GM18520 (cell line): ENCODE data around the gene STMN3.
"Not testable (repeated sequence)": the region's sequence is repeated elsewhere in the genome, so short reads cannot be mapped to it uniquely, and the experiment has no call there.

Source experiments
- ATAC-seq: cut with Tn5 transposase; IDR thresholded peaks from one replicate; pipeline ENCODE4 v1.9.1; 2021; ENCODE audit not compliant: unreplicated experiment

Gene STMN3

DNA sequence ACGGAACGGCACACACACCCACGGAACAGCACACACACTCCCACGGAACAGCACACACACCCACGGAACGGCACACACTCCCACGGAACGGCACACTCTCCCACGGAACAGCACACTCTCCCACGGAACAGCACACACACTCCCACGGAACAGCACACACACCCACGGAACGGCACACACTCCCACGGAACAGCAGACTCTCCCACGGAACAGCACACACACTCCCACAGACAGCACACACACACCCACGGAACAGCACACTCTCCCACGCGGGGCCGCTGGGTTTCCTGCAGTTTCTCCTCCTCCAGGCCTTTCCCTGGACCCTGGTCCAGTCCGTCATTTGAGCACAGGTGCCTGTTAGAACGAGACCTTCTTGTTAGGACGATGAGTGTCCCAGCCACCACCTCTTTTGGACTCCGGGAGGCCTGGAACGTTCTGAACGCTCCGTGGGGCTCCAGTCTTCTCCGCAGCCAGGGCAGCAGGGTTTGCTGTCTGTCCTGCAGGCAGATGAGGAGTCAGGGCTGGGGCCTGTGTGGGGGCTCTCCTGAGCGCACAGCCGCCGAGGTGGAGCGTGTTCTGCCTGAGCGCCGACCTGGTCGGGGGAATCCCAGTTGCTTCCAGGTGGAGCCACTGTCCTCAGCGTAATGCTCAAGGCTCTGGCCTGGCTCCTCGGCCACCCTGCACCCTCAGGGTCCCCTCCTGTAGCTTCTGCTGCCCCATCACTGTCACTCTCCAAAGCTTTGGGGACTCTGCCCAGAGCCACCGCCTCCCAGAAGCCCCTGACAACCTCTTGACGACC is 25.6 kb upstream of the STMN3 start:
- no peak for ATAC-seq

DNA sequence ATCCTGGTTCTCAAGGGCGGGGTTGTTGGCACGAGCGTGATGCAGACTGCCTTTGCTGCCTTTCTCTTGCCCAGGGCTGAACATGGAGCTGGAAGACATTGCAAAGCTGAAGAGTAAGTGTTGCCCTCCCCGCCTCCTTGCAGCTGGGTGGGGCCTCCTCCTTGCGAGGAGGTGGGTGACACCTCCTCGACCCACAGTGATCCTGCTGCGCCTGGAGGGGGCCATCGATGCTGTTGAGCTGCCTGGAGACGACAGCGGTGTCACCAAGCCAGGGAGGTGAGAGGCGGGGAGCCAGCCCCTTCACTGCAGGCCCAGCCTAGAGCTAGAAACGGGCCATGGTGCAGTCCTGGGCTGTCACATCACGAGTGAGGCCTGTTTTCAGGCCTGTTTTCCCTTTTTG is 24.8 kb upstream of the STMN3 start:
- no peak for ATAC-seq

DNA sequence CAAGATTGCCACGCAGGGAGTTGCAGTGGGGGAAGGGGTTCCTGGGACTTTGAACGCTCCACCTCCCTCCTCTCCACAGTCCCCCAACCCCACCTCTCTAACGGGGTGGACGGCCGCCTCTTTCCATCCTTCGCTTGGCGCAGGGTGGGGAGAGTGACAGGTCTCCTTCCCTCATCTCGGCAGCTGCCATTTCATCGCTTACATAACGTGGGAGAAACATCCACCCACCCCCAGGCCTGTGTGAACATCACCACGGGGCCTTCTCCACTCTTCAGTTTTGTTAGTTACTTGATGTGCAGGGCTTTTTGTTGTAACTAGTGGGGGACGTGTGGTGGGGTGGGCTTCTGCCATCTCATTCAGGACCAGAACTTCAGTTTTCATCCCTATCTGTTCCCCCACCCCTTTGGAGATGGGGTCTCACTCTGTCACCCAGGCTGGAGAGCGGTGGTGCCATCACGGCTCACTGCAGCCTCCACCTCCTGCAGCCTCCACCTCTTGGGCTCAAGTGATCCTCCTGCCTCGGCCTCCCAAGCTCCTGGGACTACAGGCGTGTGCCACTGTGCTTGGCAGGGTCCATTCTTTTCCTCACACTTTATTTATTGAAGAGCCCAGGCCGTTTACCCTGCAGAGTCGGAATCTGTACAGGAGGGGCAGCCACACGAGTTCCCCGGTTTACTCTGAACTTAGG is 22.6 kb upstream of the STMN3 start:
- ATAC-seq = no peak

DNA sequence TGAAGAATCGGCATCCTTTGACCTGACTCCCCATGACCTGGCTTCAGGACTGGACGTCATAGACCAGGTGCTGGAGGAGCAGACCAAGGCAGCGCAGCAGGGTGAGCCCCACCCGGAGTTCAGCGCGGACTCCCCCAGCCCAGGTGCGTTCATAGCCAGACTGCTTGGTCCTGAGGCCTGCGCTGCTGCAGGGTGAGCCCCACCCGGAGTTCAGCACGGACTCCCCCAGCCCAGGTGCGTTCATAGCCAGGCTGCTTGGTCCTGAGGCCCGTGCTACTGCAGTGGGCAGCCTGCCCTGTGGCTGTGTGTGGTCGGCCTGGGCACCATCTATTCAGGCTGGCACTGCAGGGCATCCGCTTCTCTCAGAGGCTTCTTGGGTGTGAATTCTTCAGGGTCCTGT is 20.7 kb upstream of the STMN3 start:
- no peak for ATAC-seq

DNA sequence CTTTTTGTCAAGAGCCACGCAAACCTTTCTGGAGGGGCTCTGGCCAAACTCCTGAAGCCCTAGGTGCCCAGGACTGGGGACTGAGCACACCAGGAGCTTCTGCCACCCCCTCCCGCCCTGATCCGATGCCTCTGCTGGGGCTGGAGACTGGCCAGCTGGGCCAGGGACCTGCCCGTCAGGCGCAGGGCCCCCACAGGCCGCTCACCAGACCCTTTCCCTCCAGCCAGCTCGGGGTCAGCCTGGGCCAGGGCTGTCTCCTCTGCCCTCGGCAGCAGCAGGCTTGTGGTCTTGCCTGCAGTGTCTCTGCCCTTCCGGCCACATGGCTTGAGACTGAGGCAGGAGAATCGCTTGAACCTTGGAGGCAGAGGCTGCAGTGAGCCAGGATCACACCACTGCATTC is 19.4 kb upstream of the STMN3 start:
- ATAC-seq = no peak

DNA sequence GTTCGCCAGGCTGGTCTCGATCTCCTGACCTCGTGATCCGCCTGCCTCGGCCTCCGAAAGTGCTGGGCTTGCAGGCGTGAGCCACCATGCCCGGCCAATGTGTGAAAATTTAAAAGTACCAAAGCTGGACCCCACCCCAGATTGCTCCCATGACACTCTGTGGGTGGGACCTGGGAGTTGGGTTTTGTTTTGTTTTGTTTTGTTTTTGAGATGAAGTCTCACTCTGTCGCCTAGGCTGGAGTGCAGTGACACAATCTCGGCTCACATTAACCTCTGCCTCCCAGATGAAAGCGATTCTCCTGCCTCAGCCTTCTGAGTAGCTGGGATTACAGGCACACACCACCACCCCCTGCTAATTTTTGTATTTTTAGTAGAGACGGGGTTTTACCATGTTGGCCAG is 18.5 kb upstream of the STMN3 start:
- ATAC-seq = not testable (repeated sequence)

DNA sequence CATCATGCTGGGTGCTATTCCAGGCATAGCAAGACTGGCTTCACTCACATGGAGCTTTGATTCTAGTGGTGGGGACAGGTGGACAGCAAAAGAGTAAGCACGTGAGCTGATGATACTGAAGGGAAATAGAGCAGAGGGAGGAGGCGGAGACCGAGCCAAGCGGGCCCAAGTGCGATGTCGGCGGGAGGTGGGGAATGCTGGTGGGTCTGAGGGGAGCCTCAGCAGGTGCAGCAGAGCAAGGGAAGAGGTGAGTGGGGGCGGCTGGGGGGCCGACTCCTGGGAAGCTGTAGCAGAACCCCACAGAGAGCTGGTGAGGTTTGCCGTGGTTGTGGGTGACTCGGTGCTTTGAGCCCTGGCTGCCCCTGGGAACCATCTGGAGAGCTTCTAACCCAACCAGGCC is 15.1 kb upstream of the STMN3 start:
- ATAC-seq = no peak

DNA sequence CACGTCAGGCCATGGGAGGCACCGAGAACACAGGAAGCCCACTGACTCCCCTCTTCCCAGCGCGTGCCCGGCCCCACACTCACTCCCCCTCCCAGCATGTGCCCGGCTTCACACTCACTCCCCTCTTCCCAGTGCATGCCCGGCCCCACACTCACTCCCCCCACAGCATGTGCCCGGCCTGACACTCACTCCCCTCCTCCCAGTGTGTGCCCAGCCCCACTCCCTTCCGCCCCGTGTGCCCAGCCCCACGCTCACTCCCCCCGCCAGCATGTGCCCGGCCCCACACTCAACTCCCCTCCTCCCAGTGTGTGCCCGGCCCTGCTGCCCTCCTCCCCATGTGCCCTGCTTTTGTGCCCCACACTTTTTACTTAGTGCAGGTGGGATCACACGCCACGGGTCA is 14.6 kb upstream of the STMN3 start:
- no peak for ATAC-seq

DNA sequence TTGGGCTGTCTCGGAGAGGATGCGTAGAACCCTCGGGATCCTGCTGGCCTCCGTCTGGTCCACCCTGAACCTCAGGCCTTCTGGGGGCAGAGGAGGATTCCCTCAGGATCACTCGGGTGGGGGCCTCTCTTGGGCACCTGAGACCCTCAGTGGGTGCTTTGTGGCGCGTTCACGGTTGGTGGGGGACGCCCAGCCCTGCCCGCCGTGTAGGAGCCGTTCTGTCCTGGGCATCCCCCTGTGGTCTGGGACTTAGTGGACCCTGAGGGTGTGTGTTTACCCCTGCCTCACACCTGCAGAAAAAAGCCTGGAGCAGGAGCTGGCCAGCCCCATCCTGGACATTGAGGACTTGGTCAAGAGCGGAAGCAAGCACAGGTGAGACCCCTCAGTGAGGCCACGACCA is 12.5 kb upstream of the STMN3 start:
- no peak for ATAC-seq

DNA sequence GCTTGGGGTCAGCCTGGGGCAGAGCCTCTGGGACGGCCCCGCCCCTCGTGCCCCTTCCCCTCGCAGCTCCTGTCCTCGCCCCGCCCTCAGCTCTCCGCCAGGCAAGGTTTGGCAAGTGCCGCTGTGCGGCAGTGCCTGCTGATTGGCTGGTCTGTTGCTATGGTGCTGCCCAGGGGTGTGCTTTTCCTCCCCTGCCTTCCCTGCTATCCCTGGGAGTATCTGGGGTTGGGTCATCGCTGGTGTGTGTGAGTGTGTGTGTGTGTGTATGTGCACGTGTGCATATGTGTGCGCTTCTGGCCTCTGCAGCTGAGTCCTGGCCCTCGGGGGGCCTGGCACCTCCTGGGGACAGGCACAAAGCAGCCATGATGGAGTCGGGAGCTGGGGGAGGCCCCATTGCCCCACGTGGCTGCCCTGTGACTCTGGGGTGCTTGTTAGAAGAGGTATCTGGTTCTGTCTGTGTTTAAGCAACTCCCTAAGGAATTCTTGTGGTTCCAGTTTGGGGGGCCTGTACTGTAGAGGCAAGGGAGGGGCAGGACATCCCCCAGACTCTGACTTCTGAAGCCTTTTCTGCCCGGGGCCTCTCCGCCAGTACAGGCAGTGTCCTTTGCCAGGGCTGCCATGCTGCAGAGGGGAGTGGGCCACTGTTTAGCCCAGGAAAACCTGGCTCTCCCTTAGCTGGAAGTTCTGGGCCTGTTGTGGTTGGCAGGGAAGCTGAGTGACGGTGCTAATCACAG is 11.8 kb upstream of the STMN3 start:
- ATAC-seq = no peak

DNA sequence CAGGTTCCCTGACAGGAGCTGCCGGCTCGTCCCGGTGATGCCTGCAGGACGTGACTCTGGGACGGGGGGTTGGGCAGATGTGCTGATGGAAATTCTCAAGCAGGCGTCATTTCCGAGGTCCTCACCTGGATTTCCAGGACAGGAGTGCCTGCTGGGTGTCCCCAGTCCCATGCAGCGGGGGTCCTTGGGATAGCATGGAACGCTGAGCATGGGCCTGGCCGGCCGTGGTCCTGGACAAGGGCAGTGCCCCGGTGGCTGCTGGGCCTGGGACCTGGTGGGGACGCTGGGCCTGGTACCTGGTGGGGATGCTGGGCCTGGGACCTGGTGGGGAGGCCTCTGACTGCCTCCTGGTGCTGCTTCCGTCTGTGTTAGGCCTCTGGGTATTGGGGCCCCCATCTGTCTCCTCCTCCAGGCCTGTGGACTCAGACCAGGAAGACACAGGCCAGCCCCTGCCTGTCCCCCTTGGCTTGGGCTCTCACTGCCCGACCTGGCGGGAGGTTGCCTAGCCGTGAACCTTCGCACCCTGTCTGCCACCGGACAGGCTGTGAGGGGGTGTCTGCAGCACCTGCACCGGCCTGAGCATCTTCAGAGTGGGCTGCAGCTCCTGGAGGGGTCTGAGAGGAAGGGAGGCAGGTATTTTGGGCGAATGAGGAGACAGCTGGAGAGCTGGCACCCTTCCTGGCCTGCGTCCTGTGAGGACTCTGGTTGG is 11.1 kb upstream of the STMN3 start:
- no peak for ATAC-seq

DNA sequence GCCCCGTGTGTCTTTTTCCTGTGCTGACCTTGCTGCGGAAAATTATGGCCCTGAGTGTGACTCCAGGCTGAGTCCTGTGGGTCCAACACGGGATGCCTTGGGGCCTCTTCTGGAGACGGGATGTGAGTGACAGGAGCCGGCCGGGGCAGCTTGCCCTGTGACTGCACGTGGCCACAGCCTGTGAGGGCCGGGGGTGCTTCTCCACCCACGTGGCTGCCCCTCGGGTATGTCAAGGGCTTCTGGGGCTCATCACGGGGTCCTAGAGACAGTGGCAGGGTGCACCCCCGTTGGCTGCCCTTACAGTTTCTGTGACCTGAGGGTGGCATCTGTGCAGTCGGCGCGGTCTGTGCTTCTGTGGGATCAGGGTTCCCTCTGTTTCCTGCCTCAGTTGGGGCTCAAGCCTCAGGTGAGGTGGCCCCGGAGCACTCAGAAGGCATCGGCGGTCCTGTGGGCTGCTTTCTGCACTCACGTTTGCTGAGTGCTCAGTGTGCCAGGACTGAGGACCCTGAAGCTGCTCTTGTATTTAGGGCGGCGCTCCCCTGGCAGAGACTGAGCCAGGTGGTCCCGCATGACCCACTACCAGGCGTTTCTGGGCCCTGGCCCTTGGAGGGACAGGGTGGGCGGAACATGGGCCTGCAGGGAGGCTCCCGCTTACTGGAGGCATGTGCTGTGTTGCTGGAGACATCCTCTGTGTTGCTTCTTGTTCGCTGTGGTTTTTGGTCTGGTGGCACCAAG is 10.3 kb upstream of the STMN3 start:
- ATAC-seq = no peak

DNA sequence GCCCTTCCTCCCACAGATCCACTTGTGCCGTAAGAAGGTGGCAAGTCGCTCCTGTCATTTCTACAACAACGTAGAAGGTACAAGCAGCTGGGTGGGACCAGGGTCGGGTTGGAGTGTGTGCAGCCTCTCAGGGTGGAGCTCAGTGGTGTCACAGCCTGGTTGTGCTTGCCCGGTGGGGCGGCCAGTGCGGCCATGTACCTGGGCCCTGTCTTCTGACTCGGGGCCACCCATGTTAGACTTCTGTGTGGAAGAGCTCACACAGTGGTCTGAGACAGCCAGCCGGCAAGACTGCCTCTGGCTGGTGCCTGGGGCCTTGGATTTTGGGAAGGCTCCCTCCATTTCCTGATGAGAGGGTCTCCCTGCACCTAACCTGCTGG is 9.6 kb upstream of the STMN3 start:
- ATAC-seq = no peak

DNA sequence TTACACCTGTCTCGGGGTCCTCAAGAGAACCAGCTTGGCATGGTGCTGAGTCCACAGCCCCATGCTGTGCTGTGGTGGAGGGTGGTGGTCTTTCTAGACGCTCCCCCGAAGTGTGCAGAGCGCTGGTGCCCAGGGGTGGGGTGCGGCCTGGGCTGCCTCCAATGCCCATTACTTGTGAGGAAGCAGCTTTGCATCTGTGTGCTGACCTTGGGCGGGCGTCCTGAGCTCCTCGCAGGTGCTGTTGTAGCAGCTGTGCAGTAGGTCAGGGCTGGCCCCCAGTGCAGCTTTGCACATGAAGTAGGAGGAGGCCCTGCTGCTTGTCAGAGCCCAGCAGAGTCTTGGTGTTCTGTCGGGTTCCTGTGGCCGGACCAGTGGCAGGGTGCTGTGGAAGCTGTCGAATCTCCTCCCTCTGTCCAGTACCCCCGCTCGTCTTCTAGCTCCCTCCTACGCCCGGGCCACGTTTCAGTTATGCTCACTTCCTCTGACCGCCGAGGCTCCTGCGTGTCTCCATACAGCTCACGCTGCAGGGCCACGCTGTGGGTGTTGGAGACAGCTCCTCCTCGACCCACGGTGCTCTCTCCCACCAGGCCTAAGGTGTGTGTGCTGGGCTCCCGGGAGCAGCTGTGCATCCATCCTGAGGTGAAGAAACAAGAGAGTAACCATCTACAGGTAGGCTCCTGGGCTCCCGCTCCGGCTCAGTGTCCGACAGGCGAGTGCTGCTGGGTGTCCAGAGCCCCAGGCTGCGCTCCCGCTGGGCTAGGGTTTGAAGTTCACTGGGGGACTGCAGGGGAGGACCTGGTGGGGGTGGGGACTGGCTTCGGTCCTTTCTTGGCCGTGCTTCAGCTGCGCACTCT is 9.0 kb upstream of the STMN3 start:
- no peak for ATAC-seq

DNA sequence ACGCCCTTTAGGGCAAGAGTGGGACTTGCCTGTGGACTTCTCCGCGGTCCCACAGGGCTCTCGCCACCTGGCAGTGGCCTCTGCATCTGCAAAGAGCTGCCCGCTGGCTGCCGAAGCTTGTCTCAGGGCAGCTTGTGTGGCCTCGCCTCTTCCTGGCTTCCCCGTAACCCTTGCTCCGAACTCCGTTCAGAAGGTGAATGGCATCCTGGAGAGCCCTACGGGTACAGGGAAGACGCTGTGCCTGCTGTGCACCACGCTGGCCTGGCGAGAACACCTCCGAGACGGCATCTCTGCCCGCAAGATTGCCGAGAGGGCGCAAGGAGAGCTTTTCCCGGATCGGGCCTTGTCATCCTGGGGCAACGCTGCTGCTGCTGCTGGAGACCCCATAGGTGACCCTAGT is 7.9 kb upstream of the STMN3 start:
- no peak for ATAC-seq

DNA sequence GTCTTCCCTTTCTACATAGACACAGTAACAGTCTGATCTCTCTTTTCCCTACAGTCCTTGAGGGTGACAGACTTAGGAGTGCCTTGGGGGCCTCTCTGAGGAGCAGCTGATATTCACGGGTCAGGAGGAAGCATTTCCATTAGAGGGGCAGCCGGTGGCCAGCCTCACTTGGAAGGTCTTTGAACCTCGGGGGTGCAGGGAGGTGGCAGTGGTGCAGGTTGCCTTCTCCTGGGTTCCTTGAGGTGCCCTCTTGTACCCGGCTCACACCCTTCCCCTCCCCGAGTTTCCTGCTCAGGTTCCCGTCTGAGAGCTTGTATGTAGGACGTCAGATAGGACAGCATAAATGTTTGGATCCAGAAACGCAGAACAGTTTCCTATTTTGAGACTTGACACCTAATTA is 7.4 kb upstream of the STMN3 start:
- no peak for ATAC-seq

DNA sequence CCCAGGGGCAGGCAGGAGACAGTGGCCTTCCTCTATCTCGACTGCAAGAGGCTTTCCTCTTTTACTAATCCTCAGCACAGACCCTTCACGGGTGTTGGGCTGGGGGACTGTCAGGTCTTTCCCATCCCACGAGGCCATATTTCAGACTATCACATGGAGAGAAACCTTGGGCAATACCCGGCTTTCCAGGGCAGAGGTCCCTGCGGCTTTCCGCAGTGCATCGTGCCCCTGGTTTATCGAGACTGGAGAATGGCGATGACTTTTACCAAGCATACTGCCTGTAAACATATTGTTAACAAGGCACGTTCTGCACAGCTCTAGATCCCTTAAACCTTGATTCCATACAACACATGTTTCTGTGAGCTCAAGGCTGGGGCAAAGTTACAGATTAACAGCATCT is 7.0 kb upstream of the STMN3 start:
- not testable (repeated sequence) for ATAC-seq

DNA sequence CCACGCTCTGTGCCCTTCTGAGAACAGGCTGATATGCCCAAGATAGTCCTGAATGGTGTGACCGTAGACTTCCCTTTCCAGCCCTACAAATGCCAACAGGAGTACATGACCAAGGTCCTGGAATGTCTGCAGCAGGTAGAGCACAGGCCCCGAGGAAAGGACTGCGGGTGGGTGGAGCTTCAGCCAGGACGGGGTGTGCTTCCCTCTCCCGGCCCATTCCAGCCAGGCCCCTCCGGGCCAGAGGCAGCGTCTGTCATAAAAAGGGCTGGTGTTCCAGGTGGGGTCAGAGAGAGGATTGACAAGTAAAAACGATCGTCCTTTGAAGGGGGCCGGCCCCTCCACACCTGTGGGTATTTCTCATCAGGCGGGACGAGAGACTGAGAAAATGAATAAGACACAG is 6.1 kb upstream of the STMN3 start:
- ATAC-seq = no peak

DNA sequence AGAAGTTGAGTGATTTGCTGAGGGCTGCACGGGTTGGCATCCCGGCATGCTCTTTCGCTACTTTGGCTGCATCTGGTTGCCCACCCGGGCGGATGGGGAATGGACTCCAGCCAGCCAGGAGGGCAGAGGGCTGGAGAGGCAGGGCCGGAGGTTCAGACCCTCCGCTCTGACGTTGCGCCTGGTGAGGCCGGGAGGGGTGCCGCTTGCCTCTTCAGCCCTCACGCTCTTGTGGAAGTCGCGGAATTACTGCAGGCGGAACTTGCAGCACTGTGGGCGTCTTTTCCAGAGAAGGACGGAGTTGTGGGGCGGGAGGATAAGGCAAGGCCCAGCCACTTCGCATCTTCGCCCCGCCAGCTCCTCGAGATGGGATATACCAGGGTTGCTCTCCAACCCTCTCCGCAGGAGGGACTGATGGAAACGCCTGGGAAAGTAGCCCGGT is 5.5 kb upstream of the STMN3 start:
- peak; percentile 5 for ATAC-seq
